Fibroblast of mammary gland (primary cell): ENCODE results near the gene SRPX2.
A peak's percentile ranks its signal among the peaks of the same experiment; 100 is the strongest.

Experiments used
- DNase-seq: peaks from one replicate; pipeline ENCODE4 v3.0.0-alpha.2; 2010; ENCODE audit warnings: low read depth
- H3K4me3 ChIP-seq: 2 replicates; pipeline ENCODE4 v1.5.1; 2011; ENCODE audit warnings: low read depth, mild to moderate bottlenecking, low read length, moderate library complexity; ENCODE audit not compliant: control insufficient read depth
- CTCF ChIP-seq: conservative IDR thresholded peaks from 2 replicates; pipeline ENCODE4 v1.5.1; 2011; ENCODE audit warnings: low read depth, low read length, inconsistent platforms; ENCODE audit not compliant: control insufficient read depth, insufficient read depth

Gene SRPX2

GRCh38 chrX:100677611-100678181 is 33.7 kb downstream of the SRPX2 start:
- TF ChIP-seq CTCF: no peak
- peak; percentile 34 for DNase-seq
- no peak overlapping the region for H3K4me3 ChIP-seq

- TF ChIP-seq CTCF: no peak
- DNase-seq: peak; percentile 25
- no peak overlapping the region for H3K4me3 ChIP-seq
These were observed 36.8 kb downstream of the SRPX2 start for GRCh38 chrX:100680756-100681155.

- no peak overlapping the region for H3K4me3 ChIP-seq
- DNase-seq: no peak
- no peak for TF ChIP-seq CTCF
These were observed 37.6 kb downstream of the SRPX2 start for GRCh38 chrX:100681599-100681998.

- H3K4me3 ChIP-seq: no peak overlapping the region
- no peak for DNase-seq
- no peak for TF ChIP-seq CTCF
These were observed 38.9 kb downstream of the SRPX2 start for GRCh38 chrX:100682939-100683338.

GRCh38 chrX:100685284-100685996 is 41.4 kb downstream of the SRPX2 start:
- peak; percentile 98 for TF ChIP-seq CTCF
- peak; percentile 81 for DNase-seq
- H3K4me3 ChIP-seq: no peak overlapping the region

- no peak overlapping the region for H3K4me3 ChIP-seq
- no peak for TF ChIP-seq CTCF
- no peak for DNase-seq
These were observed 42.0 kb downstream of the SRPX2 start for GRCh38 chrX:100685997-100686305.
